ENCODE results near the gene RBM33. TPM values are rescaled to one million over a fixed set of nuclear protein-coding genes. Genes with fewer than 3 reads are reported as not detected.

The RBM33 gene
- total and polyA plus RNA-seq, 9 of the 15 experiments (the other 6 are each of a cell fraction or from before 2014, with no cell fraction given), result 4.4 to 80.7 (median 27.3) TPM

DNA sequence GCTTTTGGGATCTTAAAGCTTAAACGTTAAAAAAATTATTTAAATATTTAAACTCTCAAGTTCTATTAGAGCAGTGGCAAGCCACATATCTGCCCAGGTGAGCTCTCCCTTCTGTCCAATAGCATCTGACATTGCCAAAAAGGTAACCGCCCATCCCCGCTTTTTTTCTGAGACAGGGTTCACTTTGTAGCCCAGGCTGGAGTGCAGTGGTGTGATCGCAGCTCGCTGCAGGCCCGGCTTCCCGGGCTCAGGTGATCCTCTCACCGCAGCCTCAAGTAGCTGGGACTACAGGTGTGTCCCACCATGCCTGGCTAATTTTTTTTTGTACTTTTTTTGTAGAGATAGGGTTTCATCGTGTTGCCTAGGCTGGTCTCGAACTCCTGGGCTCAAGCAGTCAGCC, 83.2 kb downstream of the RBM33 start:
- H3K4me2 ChIP-seq (ENCODE audit: insufficient read depth, low read length), result no peak overlapping the region
- DNase-seq (ENCODE audit: extremely low read depth in 1 of 4, low spot score in 3 of 4) (no peak), ATAC-seq (no peak), FAIRE-seq (no peak)
- H3K36me3 ChIP-seq (ENCODE audit: control insufficient read depth, insufficient read depth, low read length), result peaks cover 79% of the 10 kb centered on the region
- intact Hi-C loops (cut with micrococcal nuclease), result no loop called here
- no peak overlapping the region for H3K27ac ChIP-seq (ENCODE audit: extremely low read depth, low read depth, low read length)
- H2AFZ ChIP-seq (ENCODE audit: low read depth, low read length), result no peak overlapping the region
- ChIA-PET CTCF (ENCODE audit: low intra/inter-chr PET ratio) (no interaction called here), POLR2A (interaction anchor here (0.8 to 1.1 kb wide), 2 partner anchors 10 to 68 kb away, joined by 3 to 4 read pairs; no protein-coding TSS in a partner anchor)
- in situ Hi-C loops (cut with MboI), result no loop called here
- no TSS peak for BruUV-seq (replicated peaks)
- H3K9me3 ChIP-seq (replicated peaks; ENCODE audit: control insufficient read depth, insufficient read depth, low read depth, low read length), result no peaks in the 10 kb centered on the region
- 96% methylated on average over 10 of the region's 10 CpGs for WGBS (ENCODE audit: insufficient coverage, low coverage, missing lambda C conversion rate)
- peaks cover 47% of the 10 kb centered on the region for H3K79me2 ChIP-seq (ENCODE audit: control insufficient read depth, insufficient read depth, low read length)
- H3K9ac ChIP-seq (ENCODE audit: insufficient read depth in 1 of 2, low read depth in 2 of 2, low read length in 2 of 2), result no peak overlapping the region
- no peaks in the 10 kb centered on the region; the same call in 1 of the 2 replicates for H4K20me1 ChIP-seq (replicated peaks; ENCODE audit: control insufficient read depth, insufficient read depth, low read length)
- H3K9me1 ChIP-seq (ENCODE audit: control insufficient read depth, insufficient read depth, low read length), result no peaks in the 10 kb centered on the region
- H3K27me3 ChIP-seq (ENCODE audit: control insufficient read depth in 2 of 2, insufficient read depth in 2 of 2, low read length in 2 of 2), result no peaks in the 10 kb centered on the region
- TF ChIP-seq PURB (CRISPR knock-in tag; IDR thresholded peaks at IDR 0.05; ENCODE audit: low read depth) (no peak), TBL1XR1 (IDR thresholded peaks at IDR 0.05; ENCODE audit: low read length in 2 of 2) (no peak), KAT8 (IDR thresholded peaks at IDR 0.05; ENCODE audit: low read depth) (no peak), ZNF212 (CRISPR knock-in tag; IDR thresholded peaks at IDR 0.05) (no peak)
- H3K4me1 ChIP-seq (replicated peaks in 1 of 2; ENCODE audit: control insufficient read depth in 2 of 2, insufficient read depth in 2 of 2, low read length in 2 of 2), result peaks cover 0 to 3% of the 10 kb centered on the region in 2 experiments; a peak in 1 of 5 replicates
- no peak overlapping the region for H3K4me3 ChIP-seq

DNA sequence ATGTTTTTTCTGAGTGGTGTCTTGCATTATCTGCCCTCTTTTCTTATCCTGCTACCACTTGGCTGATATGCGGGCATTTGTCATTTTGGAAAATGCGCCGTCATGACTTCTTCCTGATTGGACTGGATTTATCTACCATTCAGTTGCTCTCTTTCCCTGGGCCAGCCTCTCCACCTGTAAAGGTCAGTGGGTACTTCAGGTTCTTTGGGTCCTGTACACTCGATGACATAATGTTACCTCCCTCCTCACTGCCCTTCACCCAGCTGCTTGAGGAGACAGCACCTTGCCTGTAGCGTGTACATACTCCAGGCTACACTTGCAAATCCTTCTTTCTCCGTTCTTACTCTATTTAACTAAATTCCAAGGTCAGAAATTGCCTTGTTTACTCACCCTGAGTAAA, 83.7 kb downstream of the RBM33 start:
- BruUV-seq (replicated peaks), result no TSS peak
- no peak for FAIRE-seq
- WGBS (ENCODE audit: insufficient coverage, low coverage, missing lambda C conversion rate), result 83% methylated on average over 6 of the region's 6 CpGs

More for the DNA sequence above, 83.7 kb downstream of the RBM33 start:
- H3K9me3 ChIP-seq (replicated peaks; ENCODE audit: control insufficient read depth, insufficient read depth, low read depth, low read length), result no peaks in the 10 kb centered on the region
- no peak overlapping the region for H3K27ac ChIP-seq (ENCODE audit: extremely low read depth, low read depth, low read length)
- no peaks in the 10 kb centered on the region for H3K9me1 ChIP-seq (ENCODE audit: control insufficient read depth, insufficient read depth, low read length)
- no peaks in the 10 kb centered on the region for H3K27me3 ChIP-seq (ENCODE audit: control insufficient read depth in 2 of 2, insufficient read depth in 2 of 2, low read length in 2 of 2)
- CTCF ChIA-PET (ENCODE audit: low intra/inter-chr PET ratio), result no interaction called here
- no peak overlapping the region for H2AFZ ChIP-seq (ENCODE audit: low read depth, low read length)
- intact Hi-C loops (cut with micrococcal nuclease) (no loop called here), in situ Hi-C loops (cut with MboI) (no loop called here)
- POLR2A ChIA-PET, result interaction anchor here (1.1 kb wide), 1 partner anchor 10 kb away, joined by 3 read pairs; no protein-coding TSS in a partner anchor
- peaks cover 0 to 3% of the 10 kb centered on the region in 2 experiments; a peak in 1 of 5 replicates for H3K4me1 ChIP-seq (replicated peaks in 1 of 2; ENCODE audit: control insufficient read depth in 2 of 2, insufficient read depth in 2 of 2, low read length in 2 of 2)
- DNase-seq (ENCODE audit: extremely low read depth in 1 of 4, low spot score in 3 of 4) (no peak), ATAC-seq (no peak)
- peaks cover 48% of the 10 kb centered on the region for H3K79me2 ChIP-seq (ENCODE audit: control insufficient read depth, insufficient read depth, low read length)
- H3K9ac ChIP-seq (ENCODE audit: insufficient read depth in 1 of 2, low read depth in 2 of 2, low read length in 2 of 2), result no peak overlapping the region
- no peak overlapping the region for H3K4me3 ChIP-seq
- TF ChIP-seq ZNF57 (CRISPR knock-in tag; IDR thresholded peaks at IDR 0.05), result no peak
- TF ChIP-seq ZBTB7A (IDR thresholded peaks at IDR 0.05; ENCODE audit: borderline replicate concordance, control insufficient read depth, low read depth, low read length), result no peak
- no peak for TF ChIP-seq SMARCE1 (IDR thresholded peaks at IDR 0.05)
- TF ChIP-seq MAFG (tag; conservative IDR thresholded peaks at IDR 0.05), result 0 out of 2 replicates have a peak, but pooled peaks have one; percentile 17
- no peak for TF ChIP-seq PHB (CRISPR knock-in tag; IDR thresholded peaks at IDR 0.05)
- TF ChIP-seq EGR1 (conservative IDR thresholded peaks at IDR 0.05), result no peak
- TF ChIP-seq, protein P1, sequence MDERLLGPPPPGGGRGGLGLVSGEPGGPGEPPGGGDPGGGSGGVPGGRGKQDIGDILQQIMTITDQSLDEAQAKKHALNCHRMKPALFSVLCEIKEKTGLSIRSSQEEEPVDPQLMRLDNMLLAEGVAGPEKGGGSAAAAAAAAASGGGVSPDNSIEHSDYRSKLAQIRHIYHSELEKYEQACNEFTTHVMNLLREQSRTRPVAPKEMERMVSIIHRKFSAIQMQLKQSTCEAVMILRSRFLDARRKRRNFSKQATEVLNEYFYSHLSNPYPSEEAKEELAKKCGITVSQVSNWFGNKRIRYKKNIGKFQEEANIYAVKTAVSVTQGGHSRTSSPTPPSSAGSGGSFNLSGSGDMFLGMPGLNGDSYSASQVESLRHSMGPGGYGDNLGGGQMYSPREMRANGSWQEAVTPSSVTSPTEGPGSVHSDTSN (CRISPR knock-in tag; IDR thresholded peaks at IDR 0.05; ENCODE audit: low read depth), result no peak
- TF ChIP-seq, protein P1 (tag; conservative IDR thresholded peaks at IDR 0.05; ENCODE audit: low read depth), result 0 out of 2 replicates have a peak, but pooled peaks have one; percentile 14
- TF ChIP-seq SRSF7 (optimal IDR thresholded peaks at IDR 0.05; ENCODE audit: low read depth, low read length), result no peak
- TF ChIP-seq ZNF174 (CRISPR knock-in tag; IDR thresholded peaks at IDR 0.05), result no peak
- peaks cover 76% of the 10 kb centered on the region for H3K36me3 ChIP-seq (ENCODE audit: control insufficient read depth, insufficient read depth, low read length)
- H3K4me2 ChIP-seq (ENCODE audit: insufficient read depth, low read length), result no peak overlapping the region
- H4K20me1 ChIP-seq (replicated peaks; ENCODE audit: control insufficient read depth, insufficient read depth, low read length), result no peaks in the 10 kb centered on the region; the same call in 1 of the 2 replicates

Measured in K562 (cell line).